Sigmoid colon (tissue), 7 donors: ENCODE results near the gene C12orf50. TPM values are rescaled to one million over a fixed set of nuclear protein-coding genes. Genes with fewer than 3 reads are reported as not detected.
A peak's percentile ranks its signal among the peaks of the same experiment; 100 is the strongest.
"Not testable (repeated sequence)": the region's sequence is repeated elsewhere in the genome, so short reads cannot be mapped to it uniquely, and the experiment has no call there.

Experiments used
- DNase-seq: peaks from one replicate; pipeline ENCODE4 v3.0.0-alpha.2; 2019
- H3K27ac ChIP-seq, 4 donors: fragments of 200-600 bp; sonication (generic); one replicate each; pipeline ENCODE4 v1.5.1; 2016 to 2019; ENCODE audit warnings: mild to moderate bottlenecking in 1 of 4
- H3K27me3 ChIP-seq, 3 donors: fragments of 200-600 bp; sonication (generic); one replicate each; pipeline ENCODE4 v1.5.1; 2019; ENCODE audit warnings: mild to moderate bottlenecking in 1 of 3
- H3K36me3 ChIP-seq, 4 donors: fragments of 200-600 bp; sonication (generic); one replicate each; pipeline ENCODE4 v1.5.1; 2016 to 2019
- H3K4me1 ChIP-seq, 4 donors: fragments of 200-600 bp; sonication (generic); one replicate each; pipeline ENCODE4 v1.5.1; 2017 to 2019
- H3K4me3 ChIP-seq, 4 donors: fragments of 200-600 bp; sonication (generic); one replicate each; pipeline ENCODE4 v1.5.1; 2017 to 2019; ENCODE audit warnings: mild to moderate bottlenecking in 2 of 4, moderate library complexity in 1 of 4
- H3K9me3 ChIP-seq, 4 donors: fragments of 200-600 bp in 3 of 4; sonication (generic) in 3 of 4; one replicate each; pipeline versions ENCODE4 v1.5.1 to v1.6.1; 2013 to 2019
- EP300 ChIP-seq, 4 donors: sonication (generic); formaldehyde crosslinking; IDR thresholded peaks; one replicate each; pipeline ENCODE4 v1.6.1; 2017; ENCODE audit warnings: antibody characterized with exemption in 4 of 4
- POLR2A ChIP-seq, 2 donors: fragments of 450-650 bp; IDR thresholded peaks; one replicate each; pipeline ENCODE4 v1.6.1; 2016; ENCODE audit warnings: antibody characterized with exemption in 2 of 2, mild to moderate bottlenecking in 2 of 2, moderate library complexity in 2 of 2
- POLR2AphosphoS5 ChIP-seq, 4 donors: sonication (generic); formaldehyde crosslinking; IDR thresholded peaks; one replicate each; pipeline ENCODE4 v1.6.1; 2017; ENCODE audit warnings: antibody characterized with exemption in 4 of 4
- WGBS, 2 donors: extraction: QIAGEN DNeasy Blood & Tissue Kit; methylation state at CpG; one replicate each; pipeline ENCODE4 v1.1.7; 2013; 5-methylcytosine and 5-hydroxymethylcytosine counted together
- intact Hi-C: fragments of 100-400 bp; cut with DNase I; formaldehyde crosslinking; loops from one replicate; pipeline ENCODE4 v1.15.1; 2023
- polyA plus RNA-seq, 3 donors: library from polyadenylated mRNA; stranded (reverse); fragments of 200-250 nt; gene quantifications; one replicate each; pipeline ENCODE4 v1.2.3, GENCODE V29; 2013
- total RNA-seq, 4 donors: library from RNA; depleted of rRNA; stranded (reverse); fragments of >200 nt; gene quantifications; one replicate each; pipeline ENCODE4 v1.1.0, GENCODE V29; 2016
- TF ChIP-seq, protein P1 (sequence below), 4 experiments: fragments of 450-650 bp in 3 of 4; fragments of 200-600 bp in 1 of 4; IDR thresholded peaks; one replicate each; pipeline ENCODE4 v1.5.1; 2016 to 2019; ENCODE audit warnings: antibody characterized with exemption in 4 of 4, mild to moderate bottlenecking in 3 of 4, moderate library complexity in 2 of 4
- donor health status: healthy with polysubstance abuse.
- donor health status: Bipolar disorder and iron deficiency.
- donor health status: healthy.

The C12orf50 gene
- total and polyA plus RNA-seq, 7 donors: not detected

- Histone ChIP-seq H3K27ac (no peak overlapping the region), H3K27me3 (no peaks in the 10 kb centered on the region), H3K9me3 (no peaks in the 10 kb centered on the region), H3K4me1 (peaks cover 0 to 42% (median 26%) of the 10 kb centered on the region in 4 donors), H3K4me3 (no peak overlapping the region), H3K36me3 (no peaks in the 10 kb centered on the region)
- intact Hi-C loops: loop anchor here (5.0 kb wide), 1 partner anchor 105 kb away; the partner anchor contains the start of genes CEP290 and TMTC3
- 76 to 88% methylated on average over 1 of the region's 1 CpG for WGBS, 2 donors
- no peak for DNase-seq
- TF ChIP-seq POLR2A (IDR thresholded peaks at IDR 0.05) (no peak), EP300 (IDR thresholded peaks at IDR 0.05) (no peak), POLR2AphosphoS5 (IDR thresholded peaks at IDR 0.05) (no peak)
- TF ChIP-seq, protein P1, sequence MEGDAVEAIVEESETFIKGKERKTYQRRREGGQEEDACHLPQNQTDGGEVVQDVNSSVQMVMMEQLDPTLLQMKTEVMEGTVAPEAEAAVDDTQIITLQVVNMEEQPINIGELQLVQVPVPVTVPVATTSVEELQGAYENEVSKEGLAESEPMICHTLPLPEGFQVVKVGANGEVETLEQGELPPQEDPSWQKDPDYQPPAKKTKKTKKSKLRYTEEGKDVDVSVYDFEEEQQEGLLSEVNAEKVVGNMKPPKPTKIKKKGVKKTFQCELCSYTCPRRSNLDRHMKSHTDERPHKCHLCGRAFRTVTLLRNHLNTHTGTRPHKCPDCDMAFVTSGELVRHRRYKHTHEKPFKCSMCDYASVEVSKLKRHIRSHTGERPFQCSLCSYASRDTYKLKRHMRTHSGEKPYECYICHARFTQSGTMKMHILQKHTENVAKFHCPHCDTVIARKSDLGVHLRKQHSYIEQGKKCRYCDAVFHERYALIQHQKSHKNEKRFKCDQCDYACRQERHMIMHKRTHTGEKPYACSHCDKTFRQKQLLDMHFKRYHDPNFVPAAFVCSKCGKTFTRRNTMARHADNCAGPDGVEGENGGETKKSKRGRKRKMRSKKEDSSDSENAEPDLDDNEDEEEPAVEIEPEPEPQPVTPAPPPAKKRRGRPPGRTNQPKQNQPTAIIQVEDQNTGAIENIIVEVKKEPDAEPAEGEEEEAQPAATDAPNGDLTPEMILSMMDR (IDR thresholded peaks at IDR 0.05): no peak
Observed at GRCh38 chr12:88037770-88038169, 8.6 kb upstream of the C12orf50 start.

- peaks cover 0 to 42% (median 26%) of the 10 kb centered on the region in 4 donors for H3K4me1 ChIP-seq
- DNase-seq: no peak
- 8 to 37% methylated on average over 5 of the region's 5 CpGs for WGBS, 2 donors
- intact Hi-C loops: loop anchor here (5.0 kb wide), 1 partner anchor 106 kb away; the partner anchor contains the start of genes CEP290 and TMTC3
- peak overlapping the region; percentile 74 to 84 (median 82) for H3K27ac ChIP-seq
- peak overlapping the region; percentile 54 to 83 (median 64) for H3K4me3 ChIP-seq
- no peaks in the 10 kb centered on the region for H3K36me3 ChIP-seq
- H3K9me3 ChIP-seq: no peaks in the 10 kb centered on the region
- no peaks in the 10 kb centered on the region for H3K27me3 ChIP-seq
- TF ChIP-seq POLR2AphosphoS5 (IDR thresholded peaks at IDR 0.05) (no peak), POLR2A (IDR thresholded peaks at IDR 0.05) (no peak)
- TF ChIP-seq, protein P1 (IDR thresholded peaks at IDR 0.05): no peak
Observed at GRCh38 chr12:88036353-88036965, 7.3 kb upstream of the C12orf50 start.

- Histone ChIP-seq H3K27ac (peak overlapping the region; percentile 74 to 84 (median 82)), H3K36me3 (no peaks in the 10 kb centered on the region), H3K27me3 (no peaks in the 10 kb centered on the region), H3K9me3 (no peaks in the 10 kb centered on the region), H3K4me1 (peaks cover 0 to 42% (median 26%) of the 10 kb centered on the region in 4 donors), H3K4me3 (peak overlapping the region; percentile 54 to 83 (median 64))
- intact Hi-C loops: loop anchor here (5.0 kb wide), 1 partner anchor 106 kb away; the partner anchor contains the start of genes CEP290 and TMTC3
- WGBS, 2 donors: 0 to 6% methylated on average over 5 of the region's 5 CpGs
- no peak for DNase-seq
- no peak for TF ChIP-seq EP300 (IDR thresholded peaks at IDR 0.05)
- TF ChIP-seq POLR2A (IDR thresholded peaks at IDR 0.05): no peak
- TF ChIP-seq, protein P1 (IDR thresholded peaks at IDR 0.05): no peak
- TF ChIP-seq POLR2AphosphoS5 (IDR thresholded peaks at IDR 0.05): no peak
Observed at GRCh38 chr12:88035907-88036289, 6.7 kb upstream of the C12orf50 start.

- Histone ChIP-seq H3K9me3 (no peaks in the 10 kb centered on the region), H3K27me3 (no peaks in the 10 kb centered on the region), H3K4me1 (peaks cover 0 to 42% (median 26%) of the 10 kb centered on the region in 4 donors), H3K27ac (peak overlapping the region; percentile 74 to 84 (median 82)), H3K36me3 (no peaks in the 10 kb centered on the region), H3K4me3 (peak overlapping the region; percentile 54 to 83 (median 64))
- TF ChIP-seq, protein P1 (IDR thresholded peaks at IDR 0.05): no peak
- TF ChIP-seq POLR2A (IDR thresholded peaks at IDR 0.05) (peak; percentile 73 to 84), POLR2AphosphoS5 (IDR thresholded peaks at IDR 0.05) (peak; percentile 89 to 97 (median 91))
- 0% methylated on average over 54 of the region's 54 CpGs for WGBS, 2 donors
- intact Hi-C loops: loop anchor here (5.0 kb wide), 1 partner anchor 107 kb away; the partner anchor contains the start of genes CEP290 and TMTC3
- peak; percentile 93 for DNase-seq
Observed at GRCh38 chr12:88035271-88035906, 6.2 kb upstream of the C12orf50 start.

- H3K4me1 ChIP-seq: peaks cover 0 to 15% (median 8%) of the 10 kb centered on the region in 4 donors
- DNase-seq, H3K9me3 ChIP-seq, H3K36me3 ChIP-seq, H3K4me3 ChIP-seq, H3K27me3 ChIP-seq, intact Hi-C loops, H3K27ac ChIP-seq: not testable (repeated sequence)
- 91 to 93% methylated on average over 3 of the region's 3 CpGs for WGBS, 2 donors
Observed at GRCh38 chr12:88031161-88031560, 2.0 kb upstream of the C12orf50 start.
